Measurements from ENCODE around the gene ZXDC. TPM values are rescaled to one million over a fixed set of nuclear protein-coding genes. Genes with fewer than 3 reads are reported as not detected.

The ZXDC gene
- total RNA-seq, 1 donor from 2014 or later: 25.4 TPM

GRCh38 chr3:126515066-126515706 lies 39.5 kb upstream of the ZXDC start:
- H3K9me3 Mint-ChIP-seq (ENCODE audit: unreplicated experiment): no peaks in the 10 kb centered on the region
- H3K27ac Mint-ChIP-seq (ENCODE audit: unreplicated experiment): no peak overlapping the region
- no peak overlapping the region for H3K4me3 Mint-ChIP-seq (ENCODE audit: unreplicated experiment)
- DNase-seq (ENCODE audit: low spot score): no peak
- no peak for TF ChIP-seq CTCF (IDR thresholded peaks at IDR 0.05; ENCODE audit: unreplicated experiment)
- H3K27me3 Mint-ChIP-seq (ENCODE audit: unreplicated experiment): no peaks in the 10 kb centered on the region
- H3K36me3 Mint-ChIP-seq (ENCODE audit: low read depth, unreplicated experiment): no peaks in the 10 kb centered on the region
- H3K4me1 Mint-ChIP-seq (ENCODE audit: unreplicated experiment): no peaks in the 10 kb centered on the region

- no peak for DNase-seq (ENCODE audit: low spot score)
- H3K4me3 Mint-ChIP-seq (ENCODE audit: unreplicated experiment): no peak overlapping the region
- no peaks in the 10 kb centered on the region for H3K27me3 Mint-ChIP-seq (ENCODE audit: unreplicated experiment)
- no peaks in the 10 kb centered on the region for H3K9me3 Mint-ChIP-seq (ENCODE audit: unreplicated experiment)
- H3K4me1 Mint-ChIP-seq (ENCODE audit: unreplicated experiment): no peaks in the 10 kb centered on the region
- H3K27ac Mint-ChIP-seq (ENCODE audit: unreplicated experiment): no peak overlapping the region
- H3K36me3 Mint-ChIP-seq (ENCODE audit: low read depth, unreplicated experiment): no peaks in the 10 kb centered on the region
- TF ChIP-seq CTCF (IDR thresholded peaks at IDR 0.05; ENCODE audit: unreplicated experiment): no peak
Measured at GRCh38 chr3:126514161-126514560, 38.5 kb upstream of the ZXDC start.

- no peaks in the 10 kb centered on the region for H3K27me3 Mint-ChIP-seq (ENCODE audit: unreplicated experiment)
- no peak for TF ChIP-seq CTCF (IDR thresholded peaks at IDR 0.05; ENCODE audit: unreplicated experiment)
- H3K9me3 Mint-ChIP-seq (ENCODE audit: unreplicated experiment): no peaks in the 10 kb centered on the region
Measured at GRCh38 chr3:126512916-126513650, 37.4 kb upstream of the ZXDC start.

GRCh38 chr3:126512026-126512425 lies 36.3 kb upstream of the ZXDC start:
- no peak for DNase-seq (ENCODE audit: low spot score)
- Mint-ChIP-seq H3K9me3 (ENCODE audit: unreplicated experiment) (no peaks in the 10 kb centered on the region), H3K36me3 (ENCODE audit: low read depth, unreplicated experiment) (no peaks in the 10 kb centered on the region), H3K27me3 (ENCODE audit: unreplicated experiment) (no peaks in the 10 kb centered on the region), H3K27ac (ENCODE audit: unreplicated experiment) (no peak overlapping the region), H3K4me3 (ENCODE audit: unreplicated experiment) (no peak overlapping the region), H3K4me1 (ENCODE audit: unreplicated experiment) (no peaks in the 10 kb centered on the region)
- TF ChIP-seq CTCF (IDR thresholded peaks at IDR 0.05; ENCODE audit: unreplicated experiment): no peak

More at GRCh38 chr3:126512916-126513650, 37.4 kb upstream of the ZXDC start:
- Mint-ChIP-seq H3K36me3 (ENCODE audit: low read depth, unreplicated experiment) (no peaks in the 10 kb centered on the region), H3K27ac (ENCODE audit: unreplicated experiment) (no peak overlapping the region), H3K4me1 (ENCODE audit: unreplicated experiment) (no peaks in the 10 kb centered on the region), H3K4me3 (ENCODE audit: unreplicated experiment) (no peak overlapping the region)
- no peak for DNase-seq (ENCODE audit: low spot score)

GRCh38 chr3:126511291-126511690 lies 35.6 kb upstream of the ZXDC start:
- no peaks in the 10 kb centered on the region for H3K36me3 Mint-ChIP-seq (ENCODE audit: low read depth, unreplicated experiment)
- TF ChIP-seq CTCF (IDR thresholded peaks at IDR 0.05; ENCODE audit: unreplicated experiment): no peak
- DNase-seq (ENCODE audit: low spot score): no peak
- H3K4me3 Mint-ChIP-seq (ENCODE audit: unreplicated experiment): no peak overlapping the region
- H3K9me3 Mint-ChIP-seq (ENCODE audit: unreplicated experiment): no peaks in the 10 kb centered on the region
- H3K4me1 Mint-ChIP-seq (ENCODE audit: unreplicated experiment): no peaks in the 10 kb centered on the region
- H3K27ac Mint-ChIP-seq (ENCODE audit: unreplicated experiment): no peak overlapping the region
- H3K27me3 Mint-ChIP-seq (ENCODE audit: unreplicated experiment): no peaks in the 10 kb centered on the region
